ENCODE measurements around the gene FHOD3.

The FHOD3 gene

DNA sequence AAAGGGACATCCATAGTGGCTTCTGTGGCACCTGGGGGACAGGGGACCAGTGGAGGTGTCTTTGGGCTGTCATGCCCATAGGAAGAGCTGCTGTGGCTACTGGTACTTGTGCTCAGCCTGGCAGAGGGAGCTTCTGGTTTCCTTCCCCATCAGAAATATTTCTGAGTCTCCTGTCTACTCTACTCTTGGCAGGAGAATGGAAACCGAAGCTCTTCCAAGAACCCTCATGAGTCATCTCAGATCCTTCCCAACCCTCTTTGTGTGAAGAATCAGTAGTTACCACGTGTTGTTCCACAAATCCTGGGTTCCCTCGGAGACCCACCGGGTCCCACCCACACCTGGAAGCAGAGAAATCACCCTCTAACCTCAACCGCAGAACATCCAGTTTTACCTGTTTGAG, 234.9 kb downstream of the FHOD3 start:
- Histone ChIP-seq H3K27me3 (ENCODE audit: insufficient read depth, low read length, poor library complexity, severe bottlenecking) (no peaks in the 10 kb centered on the region), H3K79me2 (ENCODE audit: insufficient read depth, low read length) (no peaks in the 10 kb centered on the region), H2AFZ (ENCODE audit: low read length) (no peak overlapping the region), H3K4me2 (ENCODE audit: low read depth, low read length, poor library complexity, severe bottlenecking) (no peak overlapping the region), H3K4me1 (ENCODE audit: insufficient read depth, low read length, poor library complexity, severe bottlenecking) (peaks cover 8% of the 10 kb centered on the region), H3K4me3 (ENCODE audit: low read length, poor library complexity, severe bottlenecking) (no peak overlapping the region), H4K20me1 (ENCODE audit: insufficient read depth, low read length, poor library complexity, severe bottlenecking) (no peaks in the 10 kb centered on the region), H3F3A (ENCODE audit: low read depth) (no peaks in the 10 kb centered on the region), H3K9me2 (replicated peaks; ENCODE audit: low read depth, low read length) (no peaks in the 10 kb centered on the region), H3K9ac (ENCODE audit: low read depth, low read length, poor library complexity, severe bottlenecking) (no peak overlapping the region), H3K36me3 (ENCODE audit: insufficient read depth, low read length) (no peaks in the 10 kb centered on the region), H3K9me3 (ENCODE audit: insufficient read depth, low read depth, low read length) (no peaks in the 10 kb centered on the region)
- no peak for TF ChIP-seq EZH2phosphoT487 (IDR thresholded peaks at IDR 0.05; ENCODE audit: borderline replicate concordance)
- TF ChIP-seq, protein P1, sequence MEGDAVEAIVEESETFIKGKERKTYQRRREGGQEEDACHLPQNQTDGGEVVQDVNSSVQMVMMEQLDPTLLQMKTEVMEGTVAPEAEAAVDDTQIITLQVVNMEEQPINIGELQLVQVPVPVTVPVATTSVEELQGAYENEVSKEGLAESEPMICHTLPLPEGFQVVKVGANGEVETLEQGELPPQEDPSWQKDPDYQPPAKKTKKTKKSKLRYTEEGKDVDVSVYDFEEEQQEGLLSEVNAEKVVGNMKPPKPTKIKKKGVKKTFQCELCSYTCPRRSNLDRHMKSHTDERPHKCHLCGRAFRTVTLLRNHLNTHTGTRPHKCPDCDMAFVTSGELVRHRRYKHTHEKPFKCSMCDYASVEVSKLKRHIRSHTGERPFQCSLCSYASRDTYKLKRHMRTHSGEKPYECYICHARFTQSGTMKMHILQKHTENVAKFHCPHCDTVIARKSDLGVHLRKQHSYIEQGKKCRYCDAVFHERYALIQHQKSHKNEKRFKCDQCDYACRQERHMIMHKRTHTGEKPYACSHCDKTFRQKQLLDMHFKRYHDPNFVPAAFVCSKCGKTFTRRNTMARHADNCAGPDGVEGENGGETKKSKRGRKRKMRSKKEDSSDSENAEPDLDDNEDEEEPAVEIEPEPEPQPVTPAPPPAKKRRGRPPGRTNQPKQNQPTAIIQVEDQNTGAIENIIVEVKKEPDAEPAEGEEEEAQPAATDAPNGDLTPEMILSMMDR (conservative IDR thresholded peaks at IDR 0.05; ENCODE audit: low read length), result no peak

DNA sequence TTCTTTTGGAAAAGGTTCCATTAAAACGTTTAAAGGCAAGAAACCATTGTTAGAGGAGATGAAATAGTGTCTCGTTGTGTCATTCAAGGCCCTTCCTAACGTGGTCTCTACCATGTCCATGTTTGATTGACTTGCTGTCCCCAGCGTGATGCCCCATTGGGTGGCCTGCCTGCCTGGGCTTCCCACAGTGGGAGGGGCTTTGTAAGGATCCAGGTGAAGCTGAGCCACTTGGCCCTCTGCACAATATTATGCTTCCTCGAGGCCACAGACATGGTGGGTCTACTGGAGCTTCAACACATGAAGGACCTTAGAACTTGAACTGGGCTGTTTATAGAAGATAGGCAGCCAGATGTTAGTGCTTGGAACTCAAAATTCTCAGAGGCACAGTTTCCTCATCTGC, 235.3 kb downstream of the FHOD3 start:
- Histone ChIP-seq H3K27me3 (ENCODE audit: insufficient read depth, low read length, poor library complexity, severe bottlenecking) (no peaks in the 10 kb centered on the region), H4K20me1 (ENCODE audit: insufficient read depth, low read length, poor library complexity, severe bottlenecking) (no peaks in the 10 kb centered on the region), H3K36me3 (ENCODE audit: insufficient read depth, low read length) (no peaks in the 10 kb centered on the region), H3F3A (ENCODE audit: low read depth) (no peaks in the 10 kb centered on the region), H2AFZ (ENCODE audit: low read length) (no peak overlapping the region), H3K4me3 (ENCODE audit: low read length, poor library complexity, severe bottlenecking) (no peak overlapping the region), H3K9ac (ENCODE audit: low read depth, low read length, poor library complexity, severe bottlenecking) (no peak overlapping the region), H3K4me1 (ENCODE audit: insufficient read depth, low read length, poor library complexity, severe bottlenecking) (peaks cover 8% of the 10 kb centered on the region), H3K9me2 (replicated peaks; ENCODE audit: low read depth, low read length) (no peaks in the 10 kb centered on the region), H3K4me2 (ENCODE audit: low read depth, low read length, poor library complexity, severe bottlenecking) (no peak overlapping the region), H3K9me3 (ENCODE audit: insufficient read depth, low read depth, low read length) (no peaks in the 10 kb centered on the region), H3K79me2 (ENCODE audit: insufficient read depth, low read length) (no peaks in the 10 kb centered on the region)
- TF ChIP-seq, protein P1 (conservative IDR thresholded peaks at IDR 0.05; ENCODE audit: low read length), result no peak
- no peak for TF ChIP-seq EZH2phosphoT487 (IDR thresholded peaks at IDR 0.05; ENCODE audit: borderline replicate concordance)

DNA sequence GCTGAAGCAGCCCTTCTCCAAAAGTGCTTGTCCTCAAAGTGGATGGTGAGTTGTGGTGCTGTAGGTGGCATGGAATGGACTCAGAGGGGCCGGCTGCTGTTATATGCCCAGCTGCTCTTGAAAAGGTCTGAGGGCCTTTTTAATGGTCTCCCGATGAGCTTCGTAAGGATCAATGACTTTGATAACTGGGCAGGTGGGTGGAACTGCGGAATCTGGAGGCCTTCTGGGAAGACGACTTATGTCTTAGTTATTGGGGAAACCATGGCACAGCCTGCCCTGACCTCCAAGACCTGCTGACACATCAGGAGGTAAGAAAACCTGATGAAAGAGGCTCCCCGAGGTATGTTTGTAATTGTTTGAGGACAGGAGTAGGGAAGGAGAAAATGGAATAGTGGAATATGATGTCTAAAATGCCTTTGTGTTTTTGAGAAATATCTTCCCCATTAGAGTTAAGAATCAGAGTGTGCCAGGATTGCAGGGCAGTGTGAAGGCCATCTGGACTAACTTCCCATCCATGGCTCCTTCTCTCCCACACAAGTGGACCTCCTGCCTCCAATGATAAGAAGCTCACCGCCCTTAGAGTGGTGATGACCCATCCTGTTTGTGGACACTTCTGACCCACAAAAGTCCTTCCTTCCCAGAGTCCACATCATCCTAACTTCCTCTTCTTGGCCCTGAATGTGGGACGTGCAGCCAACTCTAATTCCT, 236.1 kb downstream of the FHOD3 start:
- Histone ChIP-seq H3K9me2 (replicated peaks; ENCODE audit: low read depth, low read length) (no peaks in the 10 kb centered on the region), H3K4me2 (ENCODE audit: low read depth, low read length, poor library complexity, severe bottlenecking) (peak overlapping the region; percentile 40)

More for the DNA sequence above, 236.1 kb downstream of the FHOD3 start:
- no peaks in the 10 kb centered on the region for H3F3A ChIP-seq (ENCODE audit: low read depth)
- H3K4me1 ChIP-seq (ENCODE audit: insufficient read depth, low read length, poor library complexity, severe bottlenecking), result peaks cover 8% of the 10 kb centered on the region
- H3K9ac ChIP-seq (ENCODE audit: low read depth, low read length, poor library complexity, severe bottlenecking), result no peak overlapping the region
- TF ChIP-seq, protein P1 (conservative IDR thresholded peaks at IDR 0.05; ENCODE audit: low read length), result no peak
- TF ChIP-seq EZH2phosphoT487 (IDR thresholded peaks at IDR 0.05; ENCODE audit: borderline replicate concordance), result no peak
- H3K9me3 ChIP-seq (ENCODE audit: insufficient read depth, low read depth, low read length), result no peaks in the 10 kb centered on the region
- H2AFZ ChIP-seq (ENCODE audit: low read length), result no peak overlapping the region
- no peaks in the 10 kb centered on the region for H4K20me1 ChIP-seq (ENCODE audit: insufficient read depth, low read length, poor library complexity, severe bottlenecking)
- H3K27me3 ChIP-seq (ENCODE audit: insufficient read depth, low read length, poor library complexity, severe bottlenecking), result no peaks in the 10 kb centered on the region
- H3K79me2 ChIP-seq (ENCODE audit: insufficient read depth, low read length), result no peaks in the 10 kb centered on the region
- H3K36me3 ChIP-seq (ENCODE audit: insufficient read depth, low read length), result no peaks in the 10 kb centered on the region
- H3K4me3 ChIP-seq (ENCODE audit: low read length, poor library complexity, severe bottlenecking), result no peak overlapping the region
